Suprapubic skin (tissue), 4 donors: Measurements from ENCODE around the gene CEP112.

Source experiments
- EP300 ChIP-seq: sonication (generic); formaldehyde crosslinking; IDR thresholded peaks from one replicate; pipeline ENCODE4 v1.6.1; 2017; ENCODE audit warnings: antibody characterized with exemption
- POLR2A ChIP-seq, 2 donors: fragments of 450-650 bp; IDR thresholded peaks; one replicate each; pipeline ENCODE4 v1.6.1; 2017; ENCODE audit warnings: antibody characterized with exemption in 2 of 2, mild to moderate bottlenecking in 2 of 2, moderate library complexity in 2 of 2
- POLR2AphosphoS5 ChIP-seq, 3 donors: sonication (generic); formaldehyde crosslinking; IDR thresholded peaks; one replicate each; pipeline ENCODE4 v1.6.1; 2017; ENCODE audit warnings: antibody characterized with exemption in 3 of 3
- TF ChIP-seq, protein P1 (sequence below), 2 donors: fragments of 200-600 bp in 1 of 2; fragments of 450-650 bp in 1 of 2; sonication (generic) in 1 of 2; IDR thresholded peaks; one replicate each; pipeline ENCODE4 v1.5.1; 2016 to 2019; ENCODE audit warnings: antibody characterized with exemption in 2 of 2, mild to moderate bottlenecking in 1 of 2, moderate library complexity in 1 of 2

DNA sequence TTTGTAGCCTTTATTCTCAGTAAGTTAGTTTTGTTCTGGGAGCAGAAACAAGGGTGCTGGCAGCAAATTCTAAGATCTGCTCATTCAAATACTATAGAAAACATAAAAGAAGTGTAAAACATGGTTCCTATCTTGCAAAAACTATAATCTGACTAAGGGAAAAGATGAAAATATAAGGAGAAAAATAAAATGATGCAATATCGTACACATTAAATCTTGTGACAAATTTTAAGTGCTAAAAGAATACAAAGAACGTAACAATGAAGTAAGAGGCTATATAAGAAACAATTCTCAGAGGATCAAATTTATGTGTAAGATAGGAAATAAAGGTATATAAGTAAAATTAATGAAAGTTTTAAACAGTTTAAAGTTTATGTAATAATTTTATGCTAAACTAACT, 224.6 kb downstream of the CEP112 start:
- TF ChIP-seq, protein P1, sequence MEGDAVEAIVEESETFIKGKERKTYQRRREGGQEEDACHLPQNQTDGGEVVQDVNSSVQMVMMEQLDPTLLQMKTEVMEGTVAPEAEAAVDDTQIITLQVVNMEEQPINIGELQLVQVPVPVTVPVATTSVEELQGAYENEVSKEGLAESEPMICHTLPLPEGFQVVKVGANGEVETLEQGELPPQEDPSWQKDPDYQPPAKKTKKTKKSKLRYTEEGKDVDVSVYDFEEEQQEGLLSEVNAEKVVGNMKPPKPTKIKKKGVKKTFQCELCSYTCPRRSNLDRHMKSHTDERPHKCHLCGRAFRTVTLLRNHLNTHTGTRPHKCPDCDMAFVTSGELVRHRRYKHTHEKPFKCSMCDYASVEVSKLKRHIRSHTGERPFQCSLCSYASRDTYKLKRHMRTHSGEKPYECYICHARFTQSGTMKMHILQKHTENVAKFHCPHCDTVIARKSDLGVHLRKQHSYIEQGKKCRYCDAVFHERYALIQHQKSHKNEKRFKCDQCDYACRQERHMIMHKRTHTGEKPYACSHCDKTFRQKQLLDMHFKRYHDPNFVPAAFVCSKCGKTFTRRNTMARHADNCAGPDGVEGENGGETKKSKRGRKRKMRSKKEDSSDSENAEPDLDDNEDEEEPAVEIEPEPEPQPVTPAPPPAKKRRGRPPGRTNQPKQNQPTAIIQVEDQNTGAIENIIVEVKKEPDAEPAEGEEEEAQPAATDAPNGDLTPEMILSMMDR (IDR thresholded peaks at IDR 0.05), result no peak
- TF ChIP-seq POLR2A (IDR thresholded peaks at IDR 0.05) (no peak), POLR2AphosphoS5 (IDR thresholded peaks at IDR 0.05) (no peak), EP300 (no peak)
